NCI-H128 (cell line): ENCODE results near the gene PAX6.
"Not testable (repeated sequence)": the region's sequence is repeated elsewhere in the genome, so short reads cannot be mapped to it uniquely, and the experiment has no call there.

Experiments used
- DNase-seq: peaks from one replicate; lab custom pipeline; 2025; ENCODE audit not compliant: unreplicated experiment; lab: John Stamatoyannopoulos, UW

Gene PAX6

DNA sequence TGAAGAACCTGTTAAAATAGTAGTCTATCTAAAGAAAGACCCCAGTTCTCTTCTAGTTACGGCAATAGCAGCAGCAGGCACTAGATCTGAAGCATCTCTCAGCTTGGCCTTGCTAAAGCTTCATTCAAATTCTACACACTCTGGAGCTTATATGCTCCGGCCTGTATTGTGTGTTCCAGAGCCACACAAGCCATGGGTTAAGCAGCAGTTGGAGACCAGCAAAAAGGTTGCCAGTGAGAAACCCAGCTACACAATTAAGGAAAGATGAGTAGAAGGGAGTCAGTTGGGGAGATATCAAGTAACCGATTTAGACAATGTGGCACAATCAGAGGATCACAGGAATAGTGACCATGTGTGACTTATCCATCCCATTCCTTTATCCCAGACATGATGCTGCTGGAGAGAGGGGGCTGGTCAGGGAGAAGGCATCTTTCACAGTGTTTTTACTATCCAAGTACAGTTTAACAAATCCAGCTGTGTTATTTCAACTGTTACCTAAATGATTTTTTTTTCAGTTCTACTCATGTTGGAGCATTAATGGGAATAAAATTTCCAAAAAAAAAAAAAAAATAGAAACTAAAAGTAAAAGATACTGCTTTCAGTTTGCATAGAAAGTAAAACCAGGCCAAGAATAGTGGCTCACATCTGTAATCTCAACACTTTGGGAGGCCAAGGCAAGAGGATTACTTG is 41.0 kb downstream of the PAX6 start:
- DNase-seq: no peak

DNA sequence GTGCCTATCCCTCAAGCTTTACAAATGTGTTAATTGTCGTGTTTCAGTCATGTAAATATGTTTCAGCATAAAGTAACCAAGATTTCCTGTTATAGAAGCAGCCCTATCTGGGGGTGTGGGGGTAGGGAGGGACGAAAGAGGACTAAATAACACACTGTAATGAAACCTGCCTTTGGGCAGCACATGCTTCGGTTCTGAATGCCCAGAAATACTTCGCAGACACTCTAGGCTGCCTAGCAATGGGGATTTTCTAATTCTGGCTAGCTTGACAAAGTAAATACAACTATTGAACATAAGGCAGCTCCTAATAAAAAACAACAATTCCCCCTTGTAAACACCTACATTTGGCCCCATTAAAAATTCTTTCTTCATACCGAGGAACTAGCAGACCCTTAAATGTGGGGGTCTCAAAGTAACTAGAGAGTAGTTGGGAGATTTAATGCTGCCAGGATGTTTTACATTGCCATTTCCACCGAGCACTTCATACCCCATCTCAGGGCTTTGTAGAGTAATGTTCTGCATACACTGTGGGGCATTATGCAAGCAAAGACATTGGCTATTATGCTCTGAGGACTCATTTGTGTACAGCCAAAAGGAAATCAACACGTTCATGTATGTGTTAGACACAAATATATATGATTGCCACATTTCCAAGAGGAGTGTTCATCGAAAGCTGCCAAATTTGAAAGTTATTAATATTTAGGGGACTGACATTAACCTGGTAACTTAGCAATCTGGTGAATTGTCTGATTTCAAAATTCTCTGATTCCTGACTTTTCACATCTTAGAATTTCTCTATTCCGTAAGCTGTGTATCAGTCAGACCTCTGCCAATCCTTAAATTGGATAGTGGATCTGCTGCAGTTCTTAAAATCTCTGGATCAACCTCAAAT is 42.1 kb downstream of the PAX6 start:
- DNase-seq: no peak

DNA sequence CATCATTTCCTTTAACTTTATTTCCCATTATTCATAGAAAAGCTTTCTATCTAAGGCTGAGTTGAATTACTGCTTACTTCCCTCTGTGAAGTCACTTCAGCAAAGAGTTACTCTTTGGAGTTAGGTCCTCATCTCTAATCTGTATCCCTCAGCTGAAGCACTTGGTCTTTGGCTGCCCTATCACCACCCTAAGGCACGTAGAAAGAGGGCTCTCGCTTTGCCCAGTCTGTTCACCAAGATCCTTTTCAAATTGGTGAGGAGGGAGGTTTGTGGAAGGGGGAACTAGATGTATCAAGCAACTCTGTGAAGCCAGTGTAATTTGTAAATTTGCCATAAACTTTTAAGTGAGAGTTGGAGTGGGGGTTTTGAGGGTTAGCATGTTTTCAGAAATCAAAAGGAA is 43.4 kb downstream of the PAX6 start:
- DNase-seq: no peak

DNA sequence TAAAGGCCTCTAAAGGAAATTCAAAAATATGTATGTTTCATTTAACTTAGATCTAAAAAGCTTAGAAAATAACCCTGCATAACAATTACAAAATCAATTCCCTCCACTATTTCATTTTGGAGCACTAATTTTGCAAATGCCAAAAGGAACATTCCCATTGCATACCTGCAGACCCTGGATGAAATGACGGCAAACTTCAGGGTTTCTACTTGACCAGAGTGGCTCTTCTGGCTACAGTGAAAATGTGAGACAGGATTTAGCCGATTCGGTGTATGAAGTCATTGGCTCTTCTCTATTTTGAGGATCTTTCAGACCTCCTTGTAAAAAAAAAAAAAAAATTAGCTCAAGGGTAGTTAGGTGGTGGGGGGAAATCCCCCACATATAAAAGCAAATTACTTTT is 44.1 kb downstream of the PAX6 start:
- DNase-seq: no peak

DNA sequence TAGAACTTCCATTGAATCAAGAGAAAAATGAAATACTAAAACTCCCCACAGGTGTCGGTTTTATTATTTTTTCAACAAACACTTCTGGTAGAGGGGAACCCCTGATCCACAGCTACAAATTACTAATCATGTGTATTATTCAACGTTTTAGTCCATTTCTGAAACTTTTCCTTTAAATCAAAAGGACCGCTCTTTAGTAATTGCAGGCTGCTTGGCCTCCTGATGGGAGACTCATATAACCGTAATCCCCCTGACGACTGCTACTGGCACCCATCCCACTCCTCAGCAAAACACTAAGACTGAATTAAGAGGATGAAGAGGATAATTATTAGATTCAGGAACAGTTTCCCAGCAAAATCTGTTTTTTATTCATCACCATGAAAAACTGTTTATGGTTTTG is 46.4 kb downstream of the PAX6 start:
- DNase-seq: no peak

DNA sequence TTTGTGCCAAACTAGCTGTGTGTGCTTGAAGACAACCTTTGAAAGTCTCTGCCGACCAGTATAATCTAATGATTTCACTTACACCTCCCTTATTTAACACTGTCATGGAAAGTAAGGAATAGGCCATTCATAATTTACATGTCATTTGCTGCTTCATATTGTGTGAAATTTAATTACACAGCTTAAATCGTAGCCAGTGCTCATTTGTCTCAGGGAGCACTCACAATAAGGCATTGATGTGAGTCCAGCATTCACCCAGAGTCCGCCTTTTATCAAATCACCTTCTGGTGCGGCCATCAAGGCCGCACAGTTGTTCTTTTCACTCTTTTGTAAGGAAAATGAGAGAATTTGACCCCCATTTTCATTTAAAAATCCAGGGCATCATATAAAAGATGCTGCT is 46.9 kb downstream of the PAX6 start:
- DNase-seq: no peak

DNA sequence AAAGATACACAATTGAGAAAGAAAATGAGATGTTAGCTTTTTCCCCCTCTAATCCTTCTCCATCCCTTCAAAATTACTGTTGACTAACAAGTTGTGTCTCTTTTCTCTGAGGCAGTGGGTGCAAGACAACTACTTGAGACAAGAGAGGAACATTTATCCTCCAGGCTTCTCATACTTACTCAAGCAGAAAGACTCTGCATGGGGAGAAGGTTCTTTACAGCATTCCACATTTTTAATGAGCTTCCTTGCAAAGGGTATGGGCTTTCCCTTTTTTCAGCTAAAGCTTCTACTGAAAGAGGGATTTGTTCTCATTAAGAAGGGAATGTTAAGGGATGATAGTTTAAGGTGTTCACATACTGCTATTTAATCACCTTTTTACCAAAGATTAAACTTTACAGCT is 47.8 kb downstream of the PAX6 start:
- DNase-seq: no peak

DNA sequence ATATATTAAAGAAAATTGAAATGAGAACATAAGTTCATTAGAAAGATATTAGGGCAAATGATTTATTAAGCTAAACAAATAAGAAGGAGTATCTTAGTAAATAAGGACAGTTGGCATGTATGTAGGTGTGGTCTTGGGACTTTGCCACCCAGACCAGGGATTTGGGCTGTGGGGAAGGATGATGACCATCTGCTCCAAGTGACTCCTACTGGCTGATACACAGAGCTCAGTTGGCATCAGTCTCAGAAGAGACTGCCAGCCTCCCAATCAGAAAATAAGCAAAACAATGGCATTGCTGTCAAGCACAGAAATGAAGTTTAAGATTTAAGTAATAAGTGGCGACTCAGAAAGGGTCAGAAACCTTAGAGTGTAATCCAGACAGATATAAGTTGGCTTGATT is 49.5 kb downstream of the PAX6 start:
- DNase-seq: no peak

DNA sequence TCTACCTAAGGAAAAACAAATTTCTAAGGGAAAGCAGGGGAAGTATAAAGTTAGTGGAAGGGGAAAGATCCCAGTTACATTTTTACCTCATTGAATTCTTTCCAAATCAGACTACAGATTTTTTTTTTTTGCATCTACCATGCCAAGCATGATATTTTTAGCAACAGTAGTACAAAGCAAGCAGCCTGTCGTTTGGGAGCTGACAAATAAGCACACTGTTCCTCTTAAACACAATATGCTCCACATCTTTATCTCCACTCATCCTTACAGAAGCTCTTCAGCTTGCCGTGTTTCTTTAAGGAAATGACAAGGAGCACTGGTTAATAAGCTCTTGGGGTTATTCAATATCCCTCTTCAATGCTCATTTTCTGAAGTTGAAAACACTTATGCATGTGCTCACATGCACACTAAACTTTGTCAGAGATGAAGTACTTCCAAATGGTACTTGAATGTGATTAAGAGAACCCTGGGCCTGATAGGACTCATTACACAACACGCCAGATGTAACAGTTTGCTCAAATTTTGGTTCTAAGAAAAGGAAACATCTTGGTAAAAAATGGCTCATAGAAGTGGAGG is 53.8 kb downstream of the PAX6 start:
- peak; percentile 8 for DNase-seq

DNA sequence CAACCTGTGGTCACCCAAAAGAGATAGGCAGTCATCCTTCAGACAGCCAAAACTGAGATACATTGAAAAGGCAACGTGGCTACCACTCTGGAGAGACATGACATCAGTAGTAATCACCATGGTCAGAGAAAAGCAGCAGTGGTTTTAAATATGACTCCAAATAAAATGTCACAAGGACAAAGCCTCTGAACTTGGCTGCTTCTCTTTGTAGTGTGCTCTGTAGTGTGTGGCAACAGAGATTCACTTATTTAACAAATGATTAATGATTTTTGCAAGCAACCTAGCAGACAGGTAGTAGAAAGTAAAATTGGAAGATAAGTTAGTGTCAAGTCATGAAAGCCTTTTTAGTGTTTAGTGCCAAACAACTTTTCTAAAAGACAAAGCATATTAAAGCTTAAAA is 63.5 kb downstream of the PAX6 start:
- DNase-seq: no peak

DNA sequence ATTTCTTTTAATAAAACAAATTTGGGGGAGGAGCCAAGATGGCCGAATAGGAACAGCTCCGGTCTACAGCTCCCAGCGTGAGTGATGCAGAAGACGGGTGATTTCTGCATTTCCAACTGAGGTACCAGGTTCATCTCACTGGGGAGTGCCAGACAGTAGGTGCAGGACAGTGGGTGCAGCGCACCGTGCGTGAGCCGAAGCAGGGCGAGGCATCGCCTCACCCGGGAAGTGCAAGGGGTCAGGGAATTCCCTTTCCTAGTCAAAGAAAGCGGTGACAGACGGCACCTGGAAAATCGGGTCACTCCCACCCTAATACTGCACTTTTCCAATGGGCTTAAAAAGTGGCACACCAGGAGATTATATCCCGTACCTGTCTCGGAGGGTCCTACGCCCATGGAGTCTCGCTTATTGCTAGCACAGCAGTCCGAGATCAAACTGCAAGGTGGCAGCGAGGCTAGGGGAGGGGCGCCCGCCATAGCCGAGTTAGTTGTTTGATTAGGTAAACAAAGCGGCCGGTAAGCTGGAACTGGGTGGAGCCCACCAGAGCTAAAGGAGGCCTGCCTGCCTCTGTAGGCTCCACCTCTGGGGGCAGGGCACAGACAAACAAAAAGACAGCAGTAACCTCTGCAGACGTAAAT is 70.3 kb downstream of the PAX6 start:
- not testable (repeated sequence) for DNase-seq

DNA sequence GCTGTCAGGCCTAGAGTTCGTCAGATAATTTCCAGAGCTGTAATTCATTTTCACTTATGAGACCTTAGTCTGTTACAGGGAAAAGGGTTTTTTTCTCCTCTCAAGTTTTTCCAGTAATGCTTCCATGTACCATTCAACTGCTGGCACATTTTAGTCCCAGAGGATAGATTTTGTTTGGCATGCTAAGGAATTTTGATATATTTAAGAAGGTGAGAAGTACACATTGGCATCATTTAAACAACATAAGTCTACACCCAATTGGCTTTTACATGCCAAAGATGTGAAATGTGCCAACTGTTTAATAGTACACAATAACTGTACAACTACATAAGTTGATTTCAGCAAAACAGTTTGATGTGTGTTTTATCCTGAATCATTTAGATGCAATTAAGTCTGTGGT is 71.0 kb downstream of the PAX6 start:
- DNase-seq: no peak
